ENCODE measurements around the gene NF2.

NF2 gene

GRCh38 chr22:29738118-29738815 is 134.8 kb downstream of the NF2 start:
- H3K4me2 ChIP-seq = no peak overlapping the region
- no peaks in the 10 kb centered on the region for H3K36me3 ChIP-seq (ENCODE audit: insufficient read depth)
- H3K4me1 ChIP-seq (ENCODE audit: low read depth, poor library complexity, severe bottlenecking) = no peaks in the 10 kb centered on the region
- no peaks in the 10 kb centered on the region for H3K79me2 ChIP-seq (ENCODE audit: insufficient read depth, low read depth)
- H3K9ac ChIP-seq = no peak overlapping the region
- H3K27ac ChIP-seq = no peak overlapping the region
- TF ChIP-seq CTCF (conservative IDR thresholded peaks at IDR 0.05; ENCODE audit: low read depth, low read length) = no peak
- H4K20me1 ChIP-seq (ENCODE audit: insufficient read depth) = no peaks in the 10 kb centered on the region
- H3K4me3 ChIP-seq (IDR thresholded peaks at IDR 0.05; ENCODE audit: insufficient read depth, low read depth, low read length) = no peak overlapping the region
- no peaks in the 10 kb centered on the region for H3K27me3 ChIP-seq (ENCODE audit: insufficient read depth, low read depth)
- H2AFZ ChIP-seq (ENCODE audit: low read depth) = no peak overlapping the region

- H3K4me1 ChIP-seq (ENCODE audit: low read depth, poor library complexity, severe bottlenecking) = no peaks in the 10 kb centered on the region
- no peaks in the 10 kb centered on the region for H3K36me3 ChIP-seq (ENCODE audit: insufficient read depth)
- H3K4me2 ChIP-seq = no peak overlapping the region
- no peak for TF ChIP-seq CTCF (conservative IDR thresholded peaks at IDR 0.05; ENCODE audit: low read depth, low read length)
- no peaks in the 10 kb centered on the region for H4K20me1 ChIP-seq (ENCODE audit: insufficient read depth)
- H3K4me3 ChIP-seq (IDR thresholded peaks at IDR 0.05; ENCODE audit: insufficient read depth, low read depth, low read length) = no peak overlapping the region
- H3K9ac ChIP-seq = no peak overlapping the region
- no peak overlapping the region for H2AFZ ChIP-seq (ENCODE audit: low read depth)
- no peaks in the 10 kb centered on the region for H3K27me3 ChIP-seq (ENCODE audit: insufficient read depth, low read depth)
- no peak overlapping the region for H3K27ac ChIP-seq
- no peaks in the 10 kb centered on the region for H3K79me2 ChIP-seq (ENCODE audit: insufficient read depth, low read depth)
Measured at GRCh38 chr22:29739346-29739875, 136.0 kb downstream of the NF2 start.

- Histone ChIP-seq H3K9ac (no peak overlapping the region), H3K27ac (no peak overlapping the region), H4K20me1 (ENCODE audit: insufficient read depth) (no peaks in the 10 kb centered on the region), H3K4me3 (IDR thresholded peaks at IDR 0.05; ENCODE audit: insufficient read depth, low read depth, low read length) (no peak overlapping the region), H2AFZ (ENCODE audit: low read depth) (no peak overlapping the region), H3K4me2 (no peak overlapping the region), H3K27me3 (ENCODE audit: insufficient read depth, low read depth) (no peaks in the 10 kb centered on the region), H3K79me2 (ENCODE audit: insufficient read depth, low read depth) (no peaks in the 10 kb centered on the region), H3K36me3 (ENCODE audit: insufficient read depth) (no peaks in the 10 kb centered on the region), H3K4me1 (ENCODE audit: low read depth, poor library complexity, severe bottlenecking) (no peaks in the 10 kb centered on the region)
- TF ChIP-seq CTCF (conservative IDR thresholded peaks at IDR 0.05; ENCODE audit: low read depth, low read length) = no peak
Measured at GRCh38 chr22:29740216-29740615, 136.8 kb downstream of the NF2 start.

- H3K27me3 ChIP-seq (ENCODE audit: insufficient read depth, low read depth) = no peaks in the 10 kb centered on the region
- H3K4me3 ChIP-seq (IDR thresholded peaks at IDR 0.05; ENCODE audit: insufficient read depth, low read depth, low read length) = no peak overlapping the region
- no peak overlapping the region for H3K9ac ChIP-seq
- H3K4me2 ChIP-seq = no peak overlapping the region
- no peak overlapping the region for H2AFZ ChIP-seq (ENCODE audit: low read depth)
- no peaks in the 10 kb centered on the region for H3K36me3 ChIP-seq (ENCODE audit: insufficient read depth)
- H4K20me1 ChIP-seq (ENCODE audit: insufficient read depth) = no peaks in the 10 kb centered on the region
- no peaks in the 10 kb centered on the region for H3K4me1 ChIP-seq (ENCODE audit: low read depth, poor library complexity, severe bottlenecking)
- TF ChIP-seq CTCF (conservative IDR thresholded peaks at IDR 0.05; ENCODE audit: low read depth, low read length) = no peak
- no peaks in the 10 kb centered on the region for H3K79me2 ChIP-seq (ENCODE audit: insufficient read depth, low read depth)
- no peak overlapping the region for H3K27ac ChIP-seq
Measured at GRCh38 chr22:29741926-29742325, 138.5 kb downstream of the NF2 start.

All from KMS-11 (cell line).